GM12874 (cell line): ENCODE results near the gene TRNAU1AP.

Experiments
- TF ChIP-seq, protein P1 (sequence below): IDR thresholded peaks from 2 replicates; pipeline ENCODE4 v1.5.1; 2011; ENCODE audit warnings: low read depth, mild to moderate bottlenecking, control low read depth, low read length, moderate library complexity; ENCODE audit not compliant: insufficient read depth

TRNAU1AP gene

GRCh38 chr1:28591708-28592320 is 38.9 kb downstream of the TRNAU1AP start, which contains the start of gene RAB42:
TSS of gene RAB42 (plus strand) at chr1:28592265. CDS start at chr1:28592512, 247 bp downstream.
- TF ChIP-seq, protein P1, sequence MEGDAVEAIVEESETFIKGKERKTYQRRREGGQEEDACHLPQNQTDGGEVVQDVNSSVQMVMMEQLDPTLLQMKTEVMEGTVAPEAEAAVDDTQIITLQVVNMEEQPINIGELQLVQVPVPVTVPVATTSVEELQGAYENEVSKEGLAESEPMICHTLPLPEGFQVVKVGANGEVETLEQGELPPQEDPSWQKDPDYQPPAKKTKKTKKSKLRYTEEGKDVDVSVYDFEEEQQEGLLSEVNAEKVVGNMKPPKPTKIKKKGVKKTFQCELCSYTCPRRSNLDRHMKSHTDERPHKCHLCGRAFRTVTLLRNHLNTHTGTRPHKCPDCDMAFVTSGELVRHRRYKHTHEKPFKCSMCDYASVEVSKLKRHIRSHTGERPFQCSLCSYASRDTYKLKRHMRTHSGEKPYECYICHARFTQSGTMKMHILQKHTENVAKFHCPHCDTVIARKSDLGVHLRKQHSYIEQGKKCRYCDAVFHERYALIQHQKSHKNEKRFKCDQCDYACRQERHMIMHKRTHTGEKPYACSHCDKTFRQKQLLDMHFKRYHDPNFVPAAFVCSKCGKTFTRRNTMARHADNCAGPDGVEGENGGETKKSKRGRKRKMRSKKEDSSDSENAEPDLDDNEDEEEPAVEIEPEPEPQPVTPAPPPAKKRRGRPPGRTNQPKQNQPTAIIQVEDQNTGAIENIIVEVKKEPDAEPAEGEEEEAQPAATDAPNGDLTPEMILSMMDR = no peak

- TF ChIP-seq, protein P1 = no peak
Measured at GRCh38 chr1:28592321-28593071, 39.6 kb downstream of the TRNAU1AP start.

DNA sequence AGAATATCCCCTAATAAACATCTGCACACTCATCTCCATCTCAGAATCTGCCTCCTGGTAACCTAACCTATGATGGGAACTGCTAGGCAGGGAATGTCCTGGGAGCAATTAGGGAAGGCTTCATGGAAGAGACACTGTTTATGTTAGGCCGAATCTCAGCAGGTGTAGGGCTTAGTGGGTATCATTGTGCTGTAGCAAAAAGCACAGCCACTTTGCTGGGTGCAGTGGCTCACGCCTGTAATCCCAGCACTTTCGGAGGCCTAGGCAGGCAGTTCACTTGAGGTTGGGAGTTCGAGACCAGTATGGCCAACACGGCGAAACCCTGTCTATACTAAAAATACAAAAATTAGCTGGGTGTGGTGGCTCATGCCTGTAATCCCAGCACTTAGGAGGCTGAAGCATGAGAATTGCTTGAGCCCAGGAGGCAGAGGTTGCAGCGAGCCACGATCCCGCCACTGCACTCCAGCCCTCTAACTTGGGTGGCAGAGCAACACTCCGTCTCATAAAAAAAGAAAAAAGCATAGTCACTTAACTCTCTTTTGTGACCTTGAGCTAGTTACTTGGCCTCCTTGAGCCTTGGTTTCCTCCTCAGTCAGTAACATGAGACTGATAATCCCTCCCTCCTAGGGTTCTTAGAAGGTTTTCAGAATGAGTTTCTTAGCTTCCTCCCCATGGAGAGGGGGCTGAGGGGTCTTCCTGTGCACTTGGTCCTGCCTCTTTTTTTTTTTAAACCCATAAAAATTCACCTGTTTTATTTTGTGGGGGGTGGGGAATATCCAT is 42.7 kb downstream of the TRNAU1AP start:
- TF ChIP-seq, protein P1 = no peak

GRCh38 chr1:28601696-28602095 is 48.8 kb downstream of the TRNAU1AP start:
- TF ChIP-seq, protein P1 = no peak

DNA sequence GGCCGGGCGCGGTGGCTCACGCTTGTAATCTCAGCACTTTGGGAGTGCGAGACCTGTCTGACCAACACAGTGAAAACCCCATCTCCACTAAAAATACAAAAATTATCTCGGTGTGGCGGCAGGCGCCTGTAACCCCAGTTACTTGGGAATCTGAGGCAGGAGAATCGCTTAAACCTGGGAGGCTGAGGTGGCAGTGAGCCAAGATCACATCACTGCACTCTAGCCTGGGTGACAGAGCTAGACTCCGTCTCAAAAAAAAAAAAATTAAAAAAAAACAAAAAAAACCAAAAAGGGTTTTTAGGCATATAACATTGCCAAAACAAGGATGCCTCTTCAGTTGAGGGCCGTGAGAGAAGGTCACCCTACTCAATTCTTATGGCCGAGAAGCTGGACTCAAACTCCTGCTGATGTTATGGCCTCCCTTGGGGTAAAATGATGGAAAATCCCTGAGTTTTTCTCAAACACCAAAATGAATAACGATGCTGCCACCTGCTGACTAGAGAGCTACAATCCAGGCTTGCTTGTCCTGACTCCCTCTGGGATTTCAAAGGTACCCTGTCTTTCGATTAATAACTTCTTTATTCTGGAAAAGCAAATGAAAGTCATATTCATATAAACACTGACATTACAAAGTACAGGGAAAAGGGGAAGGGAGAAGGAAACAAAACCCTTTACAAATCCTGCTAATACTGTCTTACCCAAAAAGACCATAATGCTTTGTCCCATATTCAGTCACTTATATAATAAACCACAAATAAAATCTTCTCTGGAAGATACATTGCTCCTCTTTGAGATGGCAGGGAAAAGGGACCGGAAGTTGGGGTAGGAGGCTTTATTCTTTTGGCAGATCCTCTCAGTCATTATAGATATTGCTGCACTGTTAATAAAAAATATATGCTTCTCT is 49.9 kb downstream of the TRNAU1AP start:
- TF ChIP-seq, protein P1 = peak; percentile 53

GRCh38 chr1:28604411-28604810 is 51.5 kb downstream of the TRNAU1AP start:
- TF ChIP-seq, protein P1 = no peak
